ENCODE measurements around the gene KCNB1. TPM values are rescaled to one million over a fixed set of nuclear protein-coding genes. Genes with fewer than 3 reads are reported as not detected.
A peak's percentile ranks its signal among the peaks of the same experiment; 100 is the strongest.

The KCNB1 gene
- 6.1 and 9.0 TPM in 2 replicates for total RNA-seq
- polyA plus RNA-seq (2012), result 10.9 TPM

GRCh38 chr20:49482621-49483017 is at the start of gene KCNB1:
Gene KCNB1, minus strand, starts transcription at chr20:49482668. Its CDS starts 188 bp downstream, at chr20:49482480.
- peak; percentile 82 for DNase-seq (ENCODE audit: low read depth)

GRCh38 chr20:49529470-49529869 is 47.0 kb upstream of the KCNB1 start:
- DNase-seq (ENCODE audit: low read depth), result no peak

- no peak for DNase-seq (ENCODE audit: low read depth)
Observed at GRCh38 chr20:49526568-49526967, 44.1 kb upstream of the KCNB1 start.

- peak; percentile 61 for DNase-seq (ENCODE audit: low read depth)
Observed at GRCh38 chr20:49526056-49526455, 43.6 kb upstream of the KCNB1 start.

GRCh38 chr20:49523767-49524360 is 41.4 kb upstream of the KCNB1 start:
- no peak for DNase-seq (ENCODE audit: low read depth)

- DNase-seq (ENCODE audit: low read depth), result peak; percentile 18
Observed at GRCh38 chr20:49521356-49521755, 38.9 kb upstream of the KCNB1 start.

GRCh38 chr20:49519777-49520359 is 37.4 kb upstream of the KCNB1 start:
- no peak for DNase-seq (ENCODE audit: low read depth)

GRCh38 chr20:49519212-49519712 is 36.8 kb upstream of the KCNB1 start:
- DNase-seq (ENCODE audit: low read depth), result no peak

- peak; percentile 4 for DNase-seq (ENCODE audit: low read depth)
Observed at GRCh38 chr20:49518576-49518975, 36.1 kb upstream of the KCNB1 start.

GRCh38 chr20:49517805-49518100 is 35.3 kb upstream of the KCNB1 start:
- no peak for DNase-seq (ENCODE audit: low read depth)

GRCh38 chr20:49516916-49517804 is 34.7 kb upstream of the KCNB1 start:
- peak; percentile 40 for DNase-seq (ENCODE audit: low read depth)

- DNase-seq (ENCODE audit: low read depth), result no peak
Observed at GRCh38 chr20:49515586-49515985, 33.1 kb upstream of the KCNB1 start.

- DNase-seq (ENCODE audit: low read depth), result no peak
Observed at GRCh38 chr20:49513517-49513916, 31.0 kb upstream of the KCNB1 start.

GRCh38 chr20:49513009-49513408 is 30.5 kb upstream of the KCNB1 start:
- DNase-seq (ENCODE audit: low read depth), result no peak

GRCh38 chr20:49511788-49512525 is 29.5 kb upstream of the KCNB1 start:
- DNase-seq (ENCODE audit: low read depth), result no peak

GRCh38 chr20:49510562-49511122 is 28.2 kb upstream of the KCNB1 start:
- peak; percentile 90 for DNase-seq (ENCODE audit: low read depth)

GRCh38 chr20:49508435-49509199 is 26.1 kb upstream of the KCNB1 start:
- DNase-seq (ENCODE audit: low read depth), result peak; percentile 77

- no peak for DNase-seq (ENCODE audit: low read depth)
Observed at GRCh38 chr20:49507741-49508434, 25.4 kb upstream of the KCNB1 start.

- peak; percentile 42 for DNase-seq (ENCODE audit: low read depth)
Observed at GRCh38 chr20:49505518-49505917, 23.1 kb upstream of the KCNB1 start.

GRCh38 chr20:49503176-49503575 is 20.7 kb upstream of the KCNB1 start:
- no peak for DNase-seq (ENCODE audit: low read depth)
